SK-N-SH treated with all-trans-retinoic acid at 6 μM for 48 hours (cell line): ENCODE measurements around the gene RAB8A.
"Not testable (repeated sequence)": the region's sequence is repeated elsewhere in the genome, so short reads cannot be mapped to it uniquely, and the experiment has no call there.

Experiments used
- ATAC-seq: fragments of 200-7000 bp; cut with Tn5 transposase; 3 replicates; pipeline ENCODE4 v1.9.1; 2020; ENCODE audit warnings: mild to moderate bottlenecking, moderate library complexity
- ARNTL ChIP-seq: fragments of 450-650 bp; formaldehyde crosslinking; IDR thresholded peaks from 2 replicates; pipeline ENCODE4 v1.5.0; 2020; ENCODE audit warnings: low read depth, mild to moderate bottlenecking, moderate library complexity, borderline replicate concordance
- BACH2 ChIP-seq: fragments of 250-450 bp; sonication (Bioruptor Pico); IDR thresholded peaks from 2 replicates; pipeline ENCODE4 v1.9.0; 2021; ENCODE audit warnings: mild to moderate bottlenecking, borderline replicate concordance
- CSDC2 ChIP-seq: fragments of 250-450 bp; sonication (Bioruptor Pico); IDR thresholded peaks from 2 replicates; pipeline ENCODE4 v1.5.0; 2020; ENCODE audit warnings: mild to moderate bottlenecking, moderate library complexity
- ESRRG ChIP-seq: fragments of 250-450 bp; sonication (Bioruptor Pico); IDR thresholded peaks from 2 replicates; pipeline ENCODE4 v1.6.1; 2021; ENCODE audit warnings: mild to moderate bottlenecking
- GLIS3 ChIP-seq: fragments of 250-450 bp; sonication (Bioruptor Pico); IDR thresholded peaks from 2 replicates; pipeline ENCODE4 v1.5.0; 2020; ENCODE audit warnings: mild to moderate bottlenecking, moderate library complexity
- ISL1 ChIP-seq: fragments of 250-450 bp; sonication (Bioruptor Pico); IDR thresholded peaks from 2 replicates; pipeline ENCODE4 v2.1.2; 2022; ENCODE audit warnings: mild to moderate bottlenecking, moderate library complexity
- OSR1 ChIP-seq: fragments of 250-450 bp; sonication (Bioruptor Pico); IDR thresholded peaks from 2 replicates; pipeline ENCODE4 v1.8.0; 2022; ENCODE audit warnings: moderate library complexity, mild to moderate bottlenecking, inconsistent platforms
- PATZ1 ChIP-seq: fragments of 250-450 bp; sonication (Bioruptor Pico); IDR thresholded peaks from 2 replicates; pipeline ENCODE4 v1.8.0; 2020; ENCODE audit warnings: mild to moderate bottlenecking, moderate library complexity, borderline replicate concordance
- PPARA ChIP-seq: fragments of 250-450 bp; sonication (Bioruptor Pico); IDR thresholded peaks from 2 replicates; pipeline ENCODE4 v1.5.0; 2020; ENCODE audit warnings: mild to moderate bottlenecking, borderline replicate concordance
- SNAI2 ChIP-seq: fragments of 250-450 bp; sonication (Bioruptor Pico); IDR thresholded peaks from 2 replicates; pipeline ENCODE4 v1.5.0; 2020; ENCODE audit warnings: mild to moderate bottlenecking, moderate library complexity
- TOX ChIP-seq: fragments of 250-450 bp; sonication (Bioruptor Pico); IDR thresholded peaks from 2 replicates; pipeline ENCODE4 v1.8.0; 2021; ENCODE audit warnings: mild to moderate bottlenecking, moderate library complexity, borderline replicate concordance
- ZC3H10 ChIP-seq: fragments of 250-450 bp; sonication (Bioruptor Pico); IDR thresholded peaks from 2 replicates; pipeline ENCODE4 v1.5.1; 2021; ENCODE audit warnings: mild to moderate bottlenecking, moderate library complexity
- ZFP3 ChIP-seq: fragments of 250-450 bp; sonication (Bioruptor Pico); IDR thresholded peaks from 2 replicates; pipeline ENCODE4 v1.5.0; 2020; ENCODE audit warnings: mild to moderate bottlenecking, moderate library complexity
- ZFP30 ChIP-seq: fragments of 450-650 bp; formaldehyde crosslinking; IDR thresholded peaks from 2 replicates; pipeline ENCODE4 v1.5.0; 2022; ENCODE audit warnings: mild to moderate bottlenecking, moderate library complexity
- ZNF565 ChIP-seq: fragments of 450-650 bp; formaldehyde crosslinking; conservative IDR thresholded peaks from 2 replicates; pipeline ENCODE4 v1.5.0; 2020; ENCODE audit warnings: low read depth, mild to moderate bottlenecking, moderate library complexity
- ZNF70 ChIP-seq: fragments of 450-650 bp; formaldehyde crosslinking; IDR thresholded peaks from 2 replicates; pipeline ENCODE4 v1.5.0; 2020; ENCODE audit warnings: mild to moderate bottlenecking, moderate library complexity
- ZNF8 ChIP-seq: fragments of 450-650 bp; formaldehyde crosslinking; IDR thresholded peaks from 2 replicates; pipeline ENCODE4 v1.5.0; 2020; ENCODE audit warnings: mild to moderate bottlenecking, moderate library complexity
- TF ChIP-seq, protein P1 (sequence below): fragments of 250-450 bp; sonication (Bioruptor Pico); IDR thresholded peaks from 2 replicates; pipeline ENCODE4 v1.5.1; 2021; ENCODE audit warnings: mild to moderate bottlenecking, moderate library complexity
- TF ChIP-seq, protein P2 (sequence below): fragments of 250-450 bp; sonication (Bioruptor Pico); IDR thresholded peaks from 2 replicates; pipeline ENCODE4 v1.8.0; 2021; ENCODE audit warnings: low read depth, mild to moderate bottlenecking, moderate library complexity, borderline replicate concordance
- TF ChIP-seq, protein P3 (sequence below): fragments of 250-450 bp; sonication (Bioruptor Pico); IDR thresholded peaks from 2 replicates; pipeline ENCODE4 v1.5.1; 2020; ENCODE audit warnings: low read depth, mild to moderate bottlenecking, moderate library complexity

Gene RAB8A

GRCh38 chr19:16085115-16085514 lies 26.6 kb upstream of the RAB8A start:
- TF ChIP-seq BACH2 (CRISPR knock-in tag), result no peak
- TF ChIP-seq ISL1, result no peak
- TF ChIP-seq CSDC2 (CRISPR knock-in tag), result no peak
- TF ChIP-seq TOX (CRISPR knock-in tag), result no peak
- TF ChIP-seq ESRRG (CRISPR knock-in tag), result no peak
- no peak for TF ChIP-seq GLIS3 (CRISPR knock-in tag)
- no peak for TF ChIP-seq SNAI2 (CRISPR knock-in tag)
- no peak for TF ChIP-seq ZNF70
- no peak for TF ChIP-seq ARNTL (CRISPR knock-in tag)
- no peak for ATAC-seq

- not testable (repeated sequence) for ATAC-seq
These were observed 24.3 kb upstream of the RAB8A start for GRCh38 chr19:16087404-16087803.

DNA sequence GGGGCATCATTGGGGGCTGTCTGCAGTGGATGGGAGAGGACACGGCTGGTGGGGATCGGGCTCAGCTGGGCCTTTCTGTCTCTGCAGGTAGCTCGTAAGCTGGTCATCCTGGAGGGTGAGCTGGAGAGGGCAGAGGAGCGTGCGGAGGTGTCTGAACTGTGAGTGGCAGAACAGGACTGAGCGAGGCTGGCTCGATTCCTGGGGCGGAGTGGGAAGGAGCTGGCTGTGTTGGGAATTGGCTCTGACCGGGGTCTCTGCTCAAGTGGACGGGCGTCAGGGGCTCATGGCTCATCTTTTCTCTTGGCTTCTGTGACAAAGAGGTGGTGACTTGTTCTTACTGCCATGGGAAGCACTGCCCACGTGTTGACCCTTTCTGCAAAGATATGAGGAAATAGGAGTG lies 23.7 kb upstream of the RAB8A start:
- ATAC-seq, result peak; percentile 1; the same call in 2 of the 3 replicates
- TF ChIP-seq ZNF70 (no peak), OSR1 (CRISPR knock-in tag) (no peak), ZC3H10 (CRISPR knock-in tag) (no peak), PATZ1 (CRISPR knock-in tag) (no peak), BACH2 (CRISPR knock-in tag) (no peak), PPARA (CRISPR knock-in tag) (no peak), ZNF565 (CRISPR knock-in tag) (no peak), ZFP3 (no peak)
- TF ChIP-seq, protein P1, sequence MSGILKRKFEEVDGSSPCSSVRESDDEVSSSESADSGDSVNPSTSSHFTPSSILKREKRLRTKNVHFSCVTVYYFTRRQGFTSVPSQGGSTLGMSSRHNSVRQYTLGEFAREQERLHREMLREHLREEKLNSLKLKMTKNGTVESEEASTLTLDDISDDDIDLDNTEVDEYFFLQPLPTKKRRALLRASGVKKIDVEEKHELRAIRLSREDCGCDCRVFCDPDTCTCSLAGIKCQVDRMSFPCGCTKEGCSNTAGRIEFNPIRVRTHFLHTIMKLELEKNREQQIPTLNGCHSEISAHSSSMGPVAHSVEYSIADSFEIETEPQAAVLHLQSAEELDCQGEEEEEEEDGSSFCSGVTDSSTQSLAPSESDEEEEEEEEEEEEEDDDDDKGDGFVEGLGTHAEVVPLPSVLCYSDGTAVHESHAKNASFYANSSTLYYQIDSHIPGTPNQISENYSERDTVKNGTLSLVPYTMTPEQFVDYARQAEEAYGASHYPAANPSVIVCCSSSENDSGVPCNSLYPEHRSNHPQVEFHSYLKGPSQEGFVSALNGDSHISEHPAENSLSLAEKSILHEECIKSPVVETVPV (CRISPR knock-in tag), result no peak
- TF ChIP-seq, protein P2, sequence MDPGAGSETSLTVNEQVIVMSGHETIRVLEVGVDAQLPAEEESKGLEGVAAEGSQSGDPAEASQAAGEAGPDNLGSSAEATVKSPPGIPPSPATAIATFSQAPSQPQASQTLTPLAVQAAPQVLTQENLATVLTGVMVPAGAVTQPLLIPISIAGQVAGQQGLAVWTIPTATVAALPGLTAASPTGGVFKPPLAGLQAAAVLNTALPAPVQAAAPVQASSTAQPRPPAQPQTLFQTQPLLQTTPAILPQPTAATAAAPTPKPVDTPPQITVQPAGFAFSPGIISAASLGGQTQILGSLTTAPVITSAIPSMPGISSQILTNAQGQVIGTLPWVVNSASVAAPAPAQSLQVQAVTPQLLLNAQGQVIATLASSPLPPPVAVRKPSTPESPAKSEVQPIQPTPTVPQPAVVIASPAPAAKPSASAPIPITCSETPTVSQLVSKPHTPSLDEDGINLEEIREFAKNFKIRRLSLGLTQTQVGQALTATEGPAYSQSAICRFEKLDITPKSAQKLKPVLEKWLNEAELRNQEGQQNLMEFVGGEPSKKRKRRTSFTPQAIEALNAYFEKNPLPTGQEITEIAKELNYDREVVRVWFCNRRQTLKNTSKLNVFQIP (CRISPR knock-in tag), result no peak
- TF ChIP-seq, protein P3, sequence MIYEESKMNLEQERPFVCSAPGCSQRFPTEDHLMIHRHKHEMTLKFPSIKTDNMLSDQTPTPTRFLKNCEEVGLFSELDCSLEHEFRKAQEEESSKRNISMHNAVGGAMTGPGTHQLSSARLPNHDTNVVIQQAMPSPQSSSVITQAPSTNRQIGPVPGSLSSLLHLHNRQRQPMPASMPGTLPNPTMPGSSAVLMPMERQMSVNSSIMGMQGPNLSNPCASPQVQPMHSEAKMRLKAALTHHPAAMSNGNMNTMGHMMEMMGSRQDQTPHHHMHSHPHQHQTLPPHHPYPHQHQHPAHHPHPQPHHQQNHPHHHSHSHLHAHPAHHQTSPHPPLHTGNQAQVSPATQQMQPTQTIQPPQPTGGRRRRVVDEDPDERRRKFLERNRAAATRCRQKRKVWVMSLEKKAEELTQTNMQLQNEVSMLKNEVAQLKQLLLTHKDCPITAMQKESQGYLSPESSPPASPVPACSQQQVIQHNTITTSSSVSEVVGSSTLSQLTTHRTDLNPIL, result no peak
- TF ChIP-seq, all 23 proteins: peak for 0

GRCh38 chr19:16088351-16089009 lies 23.2 kb upstream of the RAB8A start:
- ATAC-seq, result no peak
- TF ChIP-seq, protein P3, result no peak
- TF ChIP-seq ZNF565 (CRISPR knock-in tag) (no peak), ZNF8 (CRISPR knock-in tag) (no peak), ZFP30 (CRISPR knock-in tag) (no peak), SNAI2 (CRISPR knock-in tag) (no peak), PATZ1 (CRISPR knock-in tag) (no peak)
- TF ChIP-seq, all 23 proteins: peak for 0
